ENCODE results near the gene MEOX1. TPM values are rescaled to one million over a fixed set of nuclear protein-coding genes. Genes with fewer than 3 reads are reported as not detected.

The MEOX1 gene
- total and polyA plus RNA-seq, 2 of the 13 experiments (the other 11 are each of a cell fraction or from before 2014, with no cell fraction given), result not detected

DNA sequence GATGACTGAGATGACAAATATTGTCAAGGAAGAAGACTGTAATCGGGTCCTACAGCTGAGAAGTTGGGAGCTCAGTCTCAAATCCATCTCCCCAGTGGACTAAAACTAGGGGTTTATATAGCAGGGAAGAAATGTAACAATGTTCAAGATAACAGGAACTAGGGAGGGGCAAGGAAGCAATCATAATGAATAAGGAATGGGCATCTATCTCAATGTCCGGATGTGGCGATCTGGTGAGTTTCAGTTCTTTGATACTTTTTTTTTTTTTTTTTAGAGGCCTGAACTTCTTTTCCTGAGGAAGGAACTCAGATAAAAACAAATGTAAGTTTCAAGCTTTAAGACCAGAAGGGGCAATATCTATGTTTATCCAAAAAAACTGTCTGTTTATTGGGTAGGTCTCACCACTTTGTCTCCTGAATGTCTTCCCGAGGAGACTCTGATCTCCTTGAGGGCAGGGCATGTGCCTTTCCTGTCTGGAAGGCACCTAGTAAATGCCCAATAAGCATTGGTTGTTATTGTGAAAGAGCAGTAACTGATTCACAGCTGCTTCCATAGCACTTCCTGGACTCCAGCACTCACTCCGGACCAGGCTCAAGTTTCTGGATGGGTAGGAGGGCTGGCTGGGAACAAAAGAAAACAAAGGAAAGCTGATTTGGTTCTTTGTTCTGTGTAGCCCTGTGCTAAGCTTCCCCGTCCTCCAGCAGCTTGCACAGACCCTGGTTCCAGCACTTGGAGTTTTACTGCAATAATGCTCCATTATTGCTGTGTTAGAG is 51.9 kb downstream of the MEOX1 start:
- intact Hi-C loops (cut with micrococcal nuclease; ENCODE audit: unreplicated experiment), result no loop called here
- ChIA-PET POLR2A (no interaction called here), CTCF (ENCODE audit: low intra/inter-chr PET ratio, low total read pairs) (no interaction called here)
- no peak overlapping the region for H3K4me3 ChIP-seq (replicated peaks in 1 of 3; ENCODE audit: insufficient read depth in 1 of 3, low read depth in 2 of 3, low read length in 3 of 3)
- TF ChIP-seq SMC3 (IDR thresholded peaks at IDR 0.05; ENCODE audit: low read length), result no peak
- peak; percentile 56 for TF ChIP-seq CEBPB (IDR thresholded peaks at IDR 0.05; ENCODE audit: borderline replicate concordance, low read depth, low read length)
- TF ChIP-seq ELF1 (CRISPR knock-in tag; IDR thresholded peaks at IDR 0.05), result peak; percentile 54; the same call in 1 of the 2 replicates
- TF ChIP-seq ZNF652 (CRISPR knock-in tag; IDR thresholded peaks at IDR 0.05; ENCODE audit: borderline replicate concordance, low read depth), result no peak
- TF ChIP-seq CEBPG (CRISPR knock-in tag; IDR thresholded peaks at IDR 0.05), result peak; percentile 53; the same call in 1 of the 2 replicates
- no peak for TF ChIP-seq MIER3 (CRISPR knock-in tag; IDR thresholded peaks at IDR 0.05; ENCODE audit: borderline replicate concordance)
- TF ChIP-seq FOXP4 (CRISPR knock-in tag; IDR thresholded peaks at IDR 0.05), result no peak
- TF ChIP-seq ZNF484 (CRISPR knock-in tag; IDR thresholded peaks at IDR 0.05; ENCODE audit: borderline replicate concordance, low read depth), result no peak
- TF ChIP-seq ZBTB26 (CRISPR knock-in tag; IDR thresholded peaks at IDR 0.05; ENCODE audit: borderline replicate concordance), result 0 out of 2 replicates have a peak, but pooled peaks have one; percentile 19
- no peak for TF ChIP-seq GTF3A (CRISPR knock-in tag; conservative IDR thresholded peaks at IDR 0.05)
- DNase-seq (ENCODE audit: low spot score) (no peak), FAIRE-seq (no peak), ATAC-seq (no peak)
- no TSS peak for BruUV-seq (replicated peaks)
- WGBS (ENCODE audit: low lambda C conversion rate), result 73% methylated on average over 6 of the region's 6 CpGs
- peaks cover 33% of the 10 kb centered on the region for H3K4me1 ChIP-seq (ENCODE audit: insufficient read depth, low read length)
- H4K20me1 ChIP-seq (ENCODE audit: insufficient read depth, low read length), result no peaks in the 10 kb centered on the region
- H2AFZ ChIP-seq (ENCODE audit: low read length), result no peak overlapping the region
- no peak overlapping the region for H3K27ac ChIP-seq (ENCODE audit: extremely low read length, insufficient read depth, low read length)
- no peaks in the 10 kb centered on the region for H3K9me3 ChIP-seq (ENCODE audit: low read length)
- no peaks in the 10 kb centered on the region for H3K79me2 ChIP-seq (ENCODE audit: insufficient read depth, low read length)
- no peak overlapping the region for H3K9ac ChIP-seq (ENCODE audit: insufficient read depth, low read depth, low read length)
- no peaks in the 10 kb centered on the region for H3K36me3 ChIP-seq (replicated peaks in 1 of 2; ENCODE audit: control insufficient read depth in 1 of 2, insufficient read depth in 2 of 2, low read length in 2 of 2)
- no peaks in the 10 kb centered on the region for H3K27me3 ChIP-seq (ENCODE audit: control insufficient read depth in 1 of 2, insufficient read depth in 2 of 2, low read length in 2 of 2)
- in situ Hi-C loops (cut with HindIII; ENCODE audit: extremely low pct_ligation_motif_present, low pct_unique_long_range_greater_than_20kb), result no loop called here
- H3K4me2 ChIP-seq (ENCODE audit: low read depth, low read length), result no peak overlapping the region
